H7 (cell line): ENCODE results near the gene CA12. TPM values are rescaled to one million over a fixed set of nuclear protein-coding genes. Genes with fewer than 3 reads are reported as not detected.

Source experiments
- DNase-seq: peaks from one replicate; pipeline ENCODE4 v3.0.0; 2012
- H3K27me3 ChIP-seq: 2 replicates; pipeline ENCODE4 v1.6.0; 2011; ENCODE audit warnings: mild to moderate bottlenecking, low read length; ENCODE audit not compliant: control insufficient read depth, insufficient read depth
- H3K36me3 ChIP-seq: replicated peaks from 2 replicates; pipeline ENCODE4 v1.5.1; 2011; ENCODE audit warnings: low read length; ENCODE audit not compliant: control insufficient read depth, insufficient read depth
- H3K4me3 ChIP-seq: 2 replicates; pipeline ENCODE4 v1.5.1; 2011; ENCODE audit warnings: low read depth, mild to moderate bottlenecking, control low read depth, low read length, moderate library complexity; ENCODE audit not compliant: insufficient read depth
- total RNA-seq: library from RNA; depleted of rRNA; stranded (reverse); fragments of >200 nt; shearing (Covaris generic); gene quantifications from 2 replicates; pipeline ENCODE4 v1.2.3, GENCODE V29; 2014

Gene CA12
- total RNA-seq, 1 experiment from 2014 or later, result 1.9 TPM

DNA sequence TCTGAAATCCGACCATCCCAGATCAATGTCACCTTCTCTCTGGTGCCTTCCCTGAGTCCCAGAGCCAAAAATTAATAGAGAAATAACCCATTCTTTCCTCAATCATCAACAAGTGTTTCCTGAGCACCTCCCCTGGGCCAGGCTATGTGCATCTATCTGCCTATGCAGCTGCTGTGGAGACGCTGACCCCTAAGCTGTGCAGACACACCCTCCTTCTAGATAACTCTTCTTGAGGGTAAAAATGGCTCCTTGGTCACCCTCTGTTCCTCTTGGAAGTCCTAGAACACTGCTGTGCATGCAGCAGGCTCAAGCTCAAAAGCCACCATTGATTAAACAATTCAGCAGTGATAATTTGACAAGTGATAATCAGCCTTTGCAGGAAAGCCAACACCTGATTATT, 18.4 kb downstream of the CA12 start:
- H3K27me3 ChIP-seq, result no peaks in the 10 kb centered on the region
- no peaks in the 10 kb centered on the region for H3K36me3 ChIP-seq
- no peak overlapping the region for H3K4me3 ChIP-seq
- DNase-seq, result no peak

- H3K36me3 ChIP-seq, result no peaks in the 10 kb centered on the region
- H3K4me3 ChIP-seq, result no peak overlapping the region
- no peak for DNase-seq
- no peaks in the 10 kb centered on the region for H3K27me3 ChIP-seq
These were observed 18.8 kb downstream of the CA12 start for GRCh38 chr15:63362885-63363284.

DNA sequence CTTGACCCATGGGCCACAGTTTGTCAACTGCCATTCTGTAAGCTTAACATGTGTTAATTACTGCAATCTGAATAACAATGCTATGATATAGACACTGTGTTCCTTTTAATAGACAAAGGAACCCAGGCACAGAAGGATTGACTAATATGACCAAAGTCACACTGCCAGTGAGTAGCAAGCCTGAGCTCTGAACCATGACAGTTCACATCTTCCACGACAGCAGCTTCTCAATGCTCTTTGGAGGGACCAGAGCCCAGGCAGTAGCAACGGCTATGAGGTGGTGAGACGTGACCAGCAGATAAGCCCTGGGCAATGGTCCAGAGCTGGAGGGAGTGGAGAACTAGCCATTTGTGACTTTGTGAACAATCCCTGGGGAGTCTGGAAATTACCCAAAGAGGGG, 19.4 kb downstream of the CA12 start:
- no peak overlapping the region for H3K4me3 ChIP-seq
- no peaks in the 10 kb centered on the region for H3K27me3 ChIP-seq
- no peaks in the 10 kb centered on the region for H3K36me3 ChIP-seq
- no peak for DNase-seq

GRCh38 chr15:63360170-63360569, 21.5 kb downstream of the CA12 start:
- Histone ChIP-seq H3K36me3 (no peaks in the 10 kb centered on the region), H3K4me3 (no peak overlapping the region), H3K27me3 (no peaks in the 10 kb centered on the region)
- no peak for DNase-seq

DNA sequence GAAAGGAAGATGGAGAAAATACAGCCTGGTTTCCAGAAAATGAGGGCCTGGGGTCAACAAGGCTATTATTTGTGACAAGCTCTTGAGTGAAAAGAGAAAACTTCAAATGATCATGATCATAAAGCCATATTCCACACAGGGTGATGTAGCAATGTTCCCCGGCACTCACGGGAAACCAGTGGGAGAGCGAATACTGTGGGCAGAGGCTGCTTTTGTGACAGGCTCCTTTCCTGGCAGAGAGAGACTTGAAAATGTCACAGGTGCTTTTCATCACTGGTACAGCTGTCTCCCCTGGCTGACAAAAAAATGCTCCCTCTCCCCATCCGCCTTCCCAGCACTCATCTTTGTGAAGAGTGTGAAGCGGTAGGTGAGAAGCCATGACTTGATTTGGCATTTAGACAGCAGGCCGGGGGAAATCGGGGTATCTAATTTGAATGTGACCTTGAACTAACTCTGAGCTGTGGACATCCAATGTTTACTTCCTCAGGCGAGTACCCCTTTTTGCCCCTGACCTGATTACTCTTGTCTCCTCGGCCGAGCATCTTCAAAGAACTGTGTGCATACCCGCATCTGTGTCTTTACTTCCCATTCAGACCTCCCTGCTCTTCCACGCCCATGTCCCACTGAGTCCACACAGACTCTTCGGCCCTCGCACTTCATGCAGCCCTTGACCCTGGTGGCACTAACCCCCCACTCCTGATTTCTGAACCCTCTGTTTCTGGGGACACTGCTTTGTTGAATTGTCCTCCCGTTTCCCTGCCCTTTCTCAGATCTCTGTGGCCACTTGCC, 23.2 kb downstream of the CA12 start:
- Histone ChIP-seq H3K27me3 (no peaks in the 10 kb centered on the region), H3K36me3 (no peaks in the 10 kb centered on the region), H3K4me3 (no peak overlapping the region)
- no peak for DNase-seq

DNA sequence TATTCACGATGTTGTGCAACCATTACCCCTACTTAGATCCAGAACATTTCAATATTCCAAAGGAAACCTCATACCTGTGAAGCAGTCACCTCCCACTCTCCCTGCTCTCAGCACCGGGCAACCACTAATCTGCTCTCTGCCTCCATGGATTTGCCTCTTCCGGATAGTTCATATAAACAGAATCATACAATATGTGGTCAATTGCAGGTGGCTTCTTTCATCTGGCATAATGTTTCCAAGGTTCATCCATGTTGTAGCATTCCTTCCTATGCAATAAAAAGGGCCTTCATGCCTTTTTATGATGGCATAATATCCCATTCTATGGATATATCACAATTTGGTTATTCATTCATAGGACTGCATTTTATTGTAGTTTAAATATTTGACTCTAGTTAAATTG, 23.9 kb downstream of the CA12 start:
- Histone ChIP-seq H3K4me3 (no peak overlapping the region), H3K36me3 (no peaks in the 10 kb centered on the region), H3K27me3 (no peaks in the 10 kb centered on the region)
- DNase-seq, result no peak

DNA sequence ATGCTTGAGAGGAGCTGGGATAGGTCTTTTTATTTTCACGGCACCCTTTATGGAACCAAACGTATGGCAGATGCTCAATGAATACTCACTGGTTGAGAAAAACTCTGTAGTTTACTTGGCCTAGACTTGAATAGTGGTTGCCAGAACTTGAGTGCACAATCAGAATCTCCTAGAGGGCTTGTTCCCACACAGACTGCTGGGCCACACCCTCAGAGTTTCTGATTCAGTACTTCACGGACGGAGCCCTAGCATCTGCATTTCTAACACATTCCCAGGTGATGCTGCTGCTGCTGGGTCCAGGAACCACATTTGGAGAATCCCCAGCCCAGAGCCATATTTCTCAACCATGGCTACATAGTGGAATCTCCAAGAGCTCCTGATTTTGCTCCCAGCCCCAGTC, 24.6 kb downstream of the CA12 start:
- no peak for DNase-seq
- Histone ChIP-seq H3K36me3 (no peaks in the 10 kb centered on the region), H3K27me3 (no peaks in the 10 kb centered on the region), H3K4me3 (no peak overlapping the region)

DNA sequence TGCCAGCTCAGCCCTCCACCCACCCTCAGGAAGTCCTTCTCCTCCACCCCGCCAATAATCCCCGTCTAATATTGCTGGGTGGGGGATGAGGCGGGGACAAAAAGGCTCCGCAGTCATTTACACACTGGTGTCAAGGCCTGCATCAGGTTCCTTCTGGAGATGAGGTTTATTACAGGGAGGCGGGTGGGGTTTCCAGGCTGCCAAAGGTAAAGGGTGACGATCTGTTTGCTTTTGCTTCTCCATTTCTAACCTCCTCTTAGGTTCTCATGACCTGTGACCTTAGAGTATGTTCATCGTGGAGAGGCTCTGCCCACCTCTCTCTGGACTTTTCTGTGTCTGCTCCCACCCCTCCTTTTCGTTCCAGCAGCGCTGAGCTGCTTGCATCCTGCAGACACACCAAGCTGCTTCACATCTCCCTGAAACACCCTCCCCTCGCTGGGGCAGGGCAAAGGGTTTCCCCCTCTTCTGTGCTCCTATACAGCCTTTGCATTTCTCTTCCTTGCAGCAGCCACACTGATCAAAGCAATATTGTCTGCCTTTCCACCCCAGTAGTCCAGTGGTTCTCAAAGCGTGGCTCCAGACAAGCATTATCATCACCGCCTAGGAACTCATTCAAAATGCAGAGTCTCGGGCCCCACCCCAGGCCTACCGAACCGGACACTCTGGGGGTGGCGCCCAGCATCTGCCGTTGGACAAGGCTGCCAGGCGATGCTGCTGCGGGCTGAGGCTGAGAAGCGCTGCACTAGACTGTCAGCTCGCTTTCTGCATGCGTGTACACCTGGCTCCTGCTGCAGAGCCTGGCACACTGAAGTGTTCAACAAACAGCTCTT, 26.6 kb downstream of the CA12 start:
- no peak for DNase-seq
- Histone ChIP-seq H3K36me3 (no peaks in the 10 kb centered on the region), H3K27me3 (no peaks in the 10 kb centered on the region), H3K4me3 (no peak overlapping the region)

GRCh38 chr15:63353887-63354286, 27.8 kb downstream of the CA12 start:
- DNase-seq, result no peak
- no peak overlapping the region for H3K4me3 ChIP-seq
- no peaks in the 10 kb centered on the region for H3K27me3 ChIP-seq
- H3K36me3 ChIP-seq, result no peaks in the 10 kb centered on the region

GRCh38 chr15:63353261-63353660, 28.4 kb downstream of the CA12 start:
- DNase-seq, result no peak
- Histone ChIP-seq H3K4me3 (no peak overlapping the region), H3K36me3 (no peaks in the 10 kb centered on the region), H3K27me3 (no peaks in the 10 kb centered on the region)

DNA sequence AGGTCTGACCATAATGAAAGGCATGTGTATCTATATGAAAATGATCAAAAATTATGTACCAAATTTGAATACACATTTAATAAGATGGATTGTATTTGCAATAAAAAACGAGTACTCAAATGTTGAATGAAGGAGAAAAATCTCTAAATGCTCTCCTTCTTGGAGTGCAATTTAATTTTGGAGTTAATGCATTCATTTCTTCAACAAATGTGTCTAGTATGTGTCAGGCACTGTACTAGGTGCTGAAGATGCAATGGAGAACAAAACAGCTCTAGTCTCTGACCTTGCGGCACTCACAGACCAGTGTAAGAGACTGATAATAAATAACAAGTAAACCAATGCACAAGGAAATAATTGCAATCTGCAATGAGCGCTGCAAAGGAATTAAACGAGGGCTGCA, 28.8 kb downstream of the CA12 start:
- H3K4me3 ChIP-seq, result no peak overlapping the region
- no peaks in the 10 kb centered on the region for H3K36me3 ChIP-seq
- DNase-seq, result no peak

GRCh38 chr15:63351170-63351569, 30.5 kb downstream of the CA12 start:
- Histone ChIP-seq H3K36me3 (no peaks in the 10 kb centered on the region), H3K27me3 (no peaks in the 10 kb centered on the region), H3K4me3 (no peak overlapping the region)
- DNase-seq, result no peak

More for the DNA sequence above, 28.8 kb downstream of the CA12 start:
- H3K27me3 ChIP-seq, result no peaks in the 10 kb centered on the region

DNA sequence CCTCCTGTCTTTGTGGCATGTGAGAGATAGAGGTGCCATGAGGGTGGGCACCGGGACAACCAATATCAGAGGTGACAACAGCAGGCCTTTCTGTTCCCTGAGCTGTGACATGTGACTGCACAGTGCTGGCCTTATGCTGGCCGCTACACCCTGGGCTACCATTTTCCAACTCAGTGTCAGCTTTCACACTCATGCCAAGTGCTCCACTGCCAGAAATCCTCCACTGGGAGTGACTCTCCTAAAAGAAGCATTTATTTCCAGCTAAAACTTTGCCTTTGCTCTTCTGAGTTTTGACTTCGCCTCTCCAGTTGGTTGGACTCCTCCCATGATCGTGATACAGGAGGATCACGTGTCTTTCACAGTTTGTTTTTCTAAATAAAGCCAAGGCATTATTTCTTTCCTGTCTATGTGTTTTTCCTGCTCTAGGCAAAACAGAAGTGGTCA, 31.4 kb downstream of the CA12 start:
- DNase-seq, result no peak
- Histone ChIP-seq H3K4me3 (no peak overlapping the region), H3K27me3 (no peaks in the 10 kb centered on the region), H3K36me3 (no peaks in the 10 kb centered on the region)

GRCh38 chr15:63349621-63350020, 32.0 kb downstream of the CA12 start:
- H3K36me3 ChIP-seq, result no peaks in the 10 kb centered on the region
- no peaks in the 10 kb centered on the region for H3K27me3 ChIP-seq
- no peak overlapping the region for H3K4me3 ChIP-seq
- no peak for DNase-seq

DNA sequence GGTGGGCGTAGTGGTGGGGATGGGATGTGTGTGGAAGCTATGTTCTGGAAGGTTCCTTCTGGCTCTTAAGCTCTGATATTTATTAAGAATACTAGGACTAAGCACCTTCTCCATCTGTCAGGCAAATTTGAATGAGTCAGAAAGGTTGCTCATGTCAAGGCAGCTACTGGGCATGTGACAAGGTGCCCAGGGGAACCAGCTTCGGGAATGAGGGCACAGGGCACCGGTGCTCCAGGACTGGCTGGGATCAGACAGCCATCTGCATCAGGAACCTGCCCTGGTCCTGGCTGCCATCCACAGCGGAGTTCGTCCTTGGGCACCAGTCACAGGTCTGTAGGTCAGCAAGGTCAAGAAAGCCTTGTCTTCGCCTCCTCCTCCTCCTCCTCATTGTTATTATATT, 32.5 kb downstream of the CA12 start:
- DNase-seq, result no peak
- H3K4me3 ChIP-seq, result no peak overlapping the region
- H3K27me3 ChIP-seq, result no peaks in the 10 kb centered on the region
- no peaks in the 10 kb centered on the region for H3K36me3 ChIP-seq
